Erythroblast (primary cell): ENCODE results near the gene STPG3.

Experiments
- GATA1 ChIP-seq: IDR thresholded peaks from 2 replicates; pipeline ENCODE4 v1.6.1; 2011; ENCODE audit warnings: low read depth, mild to moderate bottlenecking, control low read depth, low read length, moderate library complexity
- POLR2A ChIP-seq: IDR thresholded peaks from 2 replicates; pipeline ENCODE4 v1.6.1; 2011; ENCODE audit warnings: mild to moderate bottlenecking, low read length

DNA sequence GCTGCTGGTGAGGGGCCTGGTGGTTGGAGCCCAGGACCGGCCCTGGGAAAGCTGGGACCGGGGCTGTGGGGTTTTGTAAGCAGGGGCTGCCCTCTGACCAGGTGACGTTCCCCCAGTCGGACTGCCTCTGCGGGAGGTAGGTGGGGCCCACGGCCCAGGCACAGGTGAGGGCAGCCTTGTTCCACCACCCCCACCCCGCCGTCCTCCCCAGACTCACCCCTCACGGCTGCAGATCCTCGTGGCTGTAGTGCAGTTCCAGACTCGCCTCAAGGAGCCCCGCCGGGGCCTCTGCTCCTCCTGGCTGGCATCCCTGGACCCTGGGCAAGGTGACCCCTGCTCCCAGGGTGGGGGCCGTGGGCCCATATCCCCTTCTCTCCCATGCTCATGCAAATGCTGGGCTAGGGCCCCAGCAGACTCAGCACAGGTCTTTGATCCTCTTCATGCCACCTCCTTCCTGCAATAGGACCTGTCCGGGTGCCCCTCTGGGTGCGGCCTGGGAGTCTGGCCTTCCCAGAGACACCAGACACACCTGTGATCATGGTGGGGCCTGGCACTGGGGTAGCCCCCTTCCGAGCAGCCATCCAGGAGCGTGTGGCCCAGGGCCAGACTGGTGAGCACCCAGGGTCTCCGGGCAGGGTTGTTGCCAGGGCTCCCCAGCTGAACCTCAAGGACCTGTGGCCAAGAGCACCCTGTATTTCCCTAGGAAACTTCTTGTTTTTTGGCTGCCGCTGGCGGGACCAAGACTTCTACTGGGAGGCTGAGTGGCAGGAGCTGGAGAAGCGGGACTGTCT lies 35.7 kb upstream of the STPG3 start:
- TF ChIP-seq POLR2A = no peak
- TF ChIP-seq GATA1 = no peak
